GM21576 (cell line): Measurements from ENCODE around the gene ADGRV1.
"Not testable (repeated sequence)": the region's sequence is repeated elsewhere in the genome, so short reads cannot be mapped to it uniquely, and the experiment has no call there.

ENCODE experiments used
- ATAC-seq: cut with Tn5 transposase; IDR thresholded peaks from one replicate; pipeline ENCODE4 v1.9.1; 2021; ENCODE audit warnings: mild to moderate bottlenecking, moderate library complexity; ENCODE audit not compliant: unreplicated experiment

The ADGRV1 gene

GRCh38 chr5:90549223-90549622 lies 9.4 kb upstream of the ADGRV1 start:
- ATAC-seq, result no peak

- no peak for ATAC-seq
Observed at GRCh38 chr5:90549729-90550275, 8.8 kb upstream of the ADGRV1 start.

- ATAC-seq, result no peak
Observed at GRCh38 chr5:90550963-90551362, 7.6 kb upstream of the ADGRV1 start.

GRCh38 chr5:90551376-90551775 lies 7.2 kb upstream of the ADGRV1 start:
- ATAC-seq, result no peak

- ATAC-seq, result no peak
Observed at GRCh38 chr5:90553711-90554110, 4.9 kb upstream of the ADGRV1 start.

- no peak for ATAC-seq
Observed at GRCh38 chr5:90554358-90555006, 4.1 kb upstream of the ADGRV1 start.

GRCh38 chr5:90555666-90556065 lies 2.9 kb upstream of the ADGRV1 start:
- no peak for ATAC-seq

- ATAC-seq, result no peak
Observed at GRCh38 chr5:90557391-90557790, 1.2 kb upstream of the ADGRV1 start.

GRCh38 chr5:90557871-90558270 lies 726 bp upstream of the ADGRV1 start:
- no peak for ATAC-seq

GRCh38 chr5:90560771-90561170 lies 2.2 kb downstream of the ADGRV1 start:
- ATAC-seq, result no peak

- no peak for ATAC-seq
Observed at GRCh38 chr5:90561766-90562165, 3.2 kb downstream of the ADGRV1 start.

- no peak for ATAC-seq
Observed at GRCh38 chr5:90562341-90562740, 3.7 kb downstream of the ADGRV1 start.

- no peak for ATAC-seq
Observed at GRCh38 chr5:90563108-90563507, 4.5 kb downstream of the ADGRV1 start.

- no peak for ATAC-seq
Observed at GRCh38 chr5:90565491-90565890, 6.9 kb downstream of the ADGRV1 start.

- no peak for ATAC-seq
Observed at GRCh38 chr5:90569084-90569483, 10.5 kb downstream of the ADGRV1 start.

GRCh38 chr5:90570034-90570433 lies 11.4 kb downstream of the ADGRV1 start:
- no peak for ATAC-seq

- no peak for ATAC-seq
Observed at GRCh38 chr5:90571147-90571773, 12.7 kb downstream of the ADGRV1 start.

GRCh38 chr5:90575712-90576111 lies 17.1 kb downstream of the ADGRV1 start:
- ATAC-seq, result no peak

GRCh38 chr5:90576566-90576965 lies 18.0 kb downstream of the ADGRV1 start:
- ATAC-seq, result not testable (repeated sequence)

GRCh38 chr5:90579905-90580304 lies 21.3 kb downstream of the ADGRV1 start:
- ATAC-seq, result not testable (repeated sequence)

GRCh38 chr5:90581956-90582355 lies 23.4 kb downstream of the ADGRV1 start:
- no peak for ATAC-seq

- no peak for ATAC-seq
Observed at GRCh38 chr5:90585337-90585986, 26.9 kb downstream of the ADGRV1 start.
